Stomach (tissue), 19 donors: ENCODE results near the gene TNMD. TPM values are rescaled to one million over a fixed set of nuclear protein-coding genes. Genes with fewer than 3 reads are reported as not detected.
"Not testable (repeated sequence)": the region's sequence is repeated elsewhere in the genome, so short reads cannot be mapped to it uniquely, and the experiment has no call there.

ENCODE experiments used
- DNase-seq, 2 donors: peaks; one replicate each; pipeline versions ENCODE4 v3.0.0 to v3.0.0-alpha.2; 2013 to 2019
- H3K27ac ChIP-seq, 5 donors: fragments of 200-600 bp in 4 of 5; sonication (generic) in 4 of 5; one replicate each; pipeline ENCODE4 v1.5.1; 2013 to 2019; ENCODE audit warnings: mild to moderate bottlenecking in 1 of 5, moderate library complexity in 1 of 5
- H3K27me3 ChIP-seq, 3 donors: fragments of 200-600 bp; sonication (generic); one replicate each; pipeline ENCODE4 v1.5.1; 2017 to 2019; ENCODE audit warnings: mixed run types in 1 of 3
- H3K36me3 ChIP-seq, 4 donors: fragments of 200-600 bp; sonication (generic); 1 replicate in 3 of 4; 2 replicates in 1 of 4; pipeline ENCODE4 v1.5.1; 2016 to 2019
- H3K4me1 ChIP-seq, 4 donors: fragments of 200-600 bp; sonication (generic); one replicate each; pipeline ENCODE4 v1.5.1; 2016 to 2019
- H3K4me3 ChIP-seq, 4 donors: fragments of 200-600 bp; sonication (generic) in 3 of 4; one replicate each; pipeline ENCODE4 v1.5.1; 2016 to 2019; ENCODE audit warnings: mild to moderate bottlenecking in 1 of 4
- H3K9me3 ChIP-seq, 4 donors: fragments of 200-600 bp; sonication (generic); one replicate each; pipeline ENCODE4 v1.5.1; 2016 to 2019
- EP300 ChIP-seq: sonication (generic); formaldehyde crosslinking; IDR thresholded peaks from one replicate; pipeline ENCODE4 v1.6.1; 2017; ENCODE audit warnings: antibody characterized with exemption
- POLR2A ChIP-seq, 4 donors: fragments of 450-650 bp; IDR thresholded peaks; one replicate each; pipeline ENCODE4 v1.6.1; 2016; ENCODE audit warnings: antibody characterized with exemption in 4 of 4, control low read depth in 2 of 4, mild to moderate bottlenecking in 1 of 4, moderate library complexity in 1 of 4
- POLR2AphosphoS5 ChIP-seq, 3 donors: sonication (generic); formaldehyde crosslinking; IDR thresholded peaks; one replicate each; pipeline ENCODE4 v1.6.1; 2016; ENCODE audit warnings: antibody characterized with exemption in 3 of 3
- WGBS, 5 donors: extraction: QIAGEN DNeasy Blood & Tissue Kit in 3 of 5; methylation state at CpG; one replicate each; pipeline versions ENCODE4 v1.1.5 to v1.1.7; 2013 to 2018; 5-methylcytosine and 5-hydroxymethylcytosine counted together
- intact Hi-C: fragments of 100-400 bp; cut with DNase I; formaldehyde crosslinking; loops from one replicate; pipeline ENCODE4 v1.15.1; 2023; ENCODE audit warnings: low total_unique reads
- long read RNA-seq, 10 donors: transcript quantifications; one replicate each; lab custom pipeline, GENCODE V29; 2026
- polyA plus RNA-seq, 3 donors: library from polyadenylated mRNA; stranded (reverse); fragments of 200-250 nt; gene quantifications; one replicate each; pipeline ENCODE4 v1.2.3, GENCODE V29; 2013
- total RNA-seq, 5 donors: library from RNA; depleted of rRNA; stranded (reverse); fragments of >200 nt; gene quantifications; one replicate each; pipeline versions ENCODE4 v1.1.0 to v1.2.3, GENCODE V29; 2014 to 2016
- TF ChIP-seq, protein P1 (sequence below), 7 experiments: fragments of 450-650 bp in 4 of 7; fragments of 200-600 bp in 3 of 7; sonication (generic) in 3 of 7; IDR thresholded peaks; one replicate each; pipeline ENCODE4 v1.5.1; 2016 to 2019; ENCODE audit warnings: antibody characterized with exemption in 7 of 7, control low read depth in 2 of 7, mild to moderate bottlenecking in 1 of 7
- donor health status: healthy with polysubstance abuse.
- donor health status: Bipolar disorder and iron deficiency.
- donor health status: healthy.

The TNMD gene
- total RNA-seq = 1 to 10 TPM in 1 of 5 donors, not detected in 4; 2.4 TPM
- polyA plus RNA-seq = 1 to 10 TPM in 1 of 3 donors, not detected in 2; 2.3 TPM
- long read RNA-seq, donor 1, partial matches to known transcripts = 0 of 1 reads
- long read RNA-seq, donor 1, other reads (novel, unspliced or antisense) = 0 of 1 reads
- long read RNA-seq, donor 2, partial matches to known transcripts = 0 of 1 reads
- long read RNA-seq, donor 2, other reads (novel, unspliced or antisense) = 0 of 1 reads
- long read RNA-seq, donor 3 = 0 reads
- long read RNA-seq, donor 4 = 0 reads
- long read RNA-seq, donor 5 = 0 reads
- long read RNA-seq, donor 6, partial matches to known transcripts = 0 of 1 reads
- long read RNA-seq, donor 6, other reads (novel, unspliced or antisense) = 0 of 1 reads
- long read RNA-seq, donor 7 = 0 reads
- long read RNA-seq, donor 8, partial matches to known transcripts = 0 of 1 reads
- long read RNA-seq, donor 8, other reads (novel, unspliced or antisense) = 0 of 1 reads
- long read RNA-seq, donor 9 = 0 reads
- long read RNA-seq, donor 10 = 0 reads

DNA sequence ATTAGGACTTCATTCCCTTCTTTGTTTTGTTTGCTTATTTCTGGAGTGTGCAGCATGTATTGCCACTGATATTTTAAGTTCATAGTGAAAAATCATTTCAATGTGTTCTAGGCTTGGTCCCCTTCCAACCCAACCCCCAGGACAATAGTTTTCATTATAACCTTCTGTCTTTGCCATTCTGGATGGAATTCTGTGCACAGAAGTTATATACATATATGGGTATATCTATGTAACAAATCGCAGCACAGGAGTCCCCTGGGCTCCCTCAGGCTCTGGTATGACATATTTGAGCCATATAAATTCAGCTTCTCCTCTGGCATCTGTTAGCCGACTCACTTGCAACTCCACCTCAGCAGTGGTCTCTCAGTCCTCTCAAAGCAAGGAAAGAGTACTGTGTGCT is at the start of gene TNMD:
TNMD (plus strand) TSS at position 326 of the 400 bp plus-strand sequence. CDS start 83 bp downstream, outside the sequence.
- 57 to 82% (median 63%) methylated on average over 2 of the region's 2 CpGs for WGBS, 5 donors
- no peak within 1 kb of the TSS for H3K27ac ChIP-seq
- peaks cover 0 to 4% (median 0%) of the 10 kb centered on the region in 3 donors for H3K27me3 ChIP-seq
- H3K4me3 ChIP-seq = no peak within 1 kb of the TSS
- intact Hi-C loops = no loop called here
- H3K36me3 ChIP-seq = no peaks in the 10 kb centered on the region
- no peaks in the 10 kb centered on the region for H3K9me3 ChIP-seq
- H3K4me1 ChIP-seq = peaks cover 0 to 13% (median 2%) of the 10 kb centered on the region in 4 donors
- TF ChIP-seq, protein P1, sequence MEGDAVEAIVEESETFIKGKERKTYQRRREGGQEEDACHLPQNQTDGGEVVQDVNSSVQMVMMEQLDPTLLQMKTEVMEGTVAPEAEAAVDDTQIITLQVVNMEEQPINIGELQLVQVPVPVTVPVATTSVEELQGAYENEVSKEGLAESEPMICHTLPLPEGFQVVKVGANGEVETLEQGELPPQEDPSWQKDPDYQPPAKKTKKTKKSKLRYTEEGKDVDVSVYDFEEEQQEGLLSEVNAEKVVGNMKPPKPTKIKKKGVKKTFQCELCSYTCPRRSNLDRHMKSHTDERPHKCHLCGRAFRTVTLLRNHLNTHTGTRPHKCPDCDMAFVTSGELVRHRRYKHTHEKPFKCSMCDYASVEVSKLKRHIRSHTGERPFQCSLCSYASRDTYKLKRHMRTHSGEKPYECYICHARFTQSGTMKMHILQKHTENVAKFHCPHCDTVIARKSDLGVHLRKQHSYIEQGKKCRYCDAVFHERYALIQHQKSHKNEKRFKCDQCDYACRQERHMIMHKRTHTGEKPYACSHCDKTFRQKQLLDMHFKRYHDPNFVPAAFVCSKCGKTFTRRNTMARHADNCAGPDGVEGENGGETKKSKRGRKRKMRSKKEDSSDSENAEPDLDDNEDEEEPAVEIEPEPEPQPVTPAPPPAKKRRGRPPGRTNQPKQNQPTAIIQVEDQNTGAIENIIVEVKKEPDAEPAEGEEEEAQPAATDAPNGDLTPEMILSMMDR (IDR thresholded peaks at IDR 0.05) = no peak
- TF ChIP-seq POLR2AphosphoS5 (IDR thresholded peaks at IDR 0.05) = no peak
- no peak for TF ChIP-seq POLR2A (IDR thresholded peaks at IDR 0.05)
- TF ChIP-seq EP300 = no peak
- DNase-seq = no peak

DNA sequence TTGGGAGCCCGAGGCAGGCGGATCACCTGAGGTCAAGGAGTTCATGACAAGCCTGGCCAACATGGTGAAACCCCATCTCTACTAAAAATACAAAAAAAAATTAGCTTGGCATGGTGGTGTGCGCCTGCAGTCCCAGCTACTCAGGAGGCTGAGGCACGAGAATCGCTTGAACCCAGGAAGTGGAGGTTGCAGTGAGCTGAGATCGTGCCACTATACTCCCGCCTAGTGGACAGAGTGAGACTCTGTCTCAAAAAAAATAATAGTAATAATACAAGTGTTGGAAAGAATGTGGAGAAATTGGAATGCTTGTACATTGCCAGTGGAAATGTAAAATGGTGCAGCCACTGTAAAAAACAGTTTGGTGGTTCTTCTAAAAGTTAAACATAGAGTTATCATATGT is 19.2 kb upstream of the TNMD start:
- DNase-seq, intact Hi-C loops, H3K27ac ChIP-seq, H3K9me3 ChIP-seq, H3K4me3 ChIP-seq, H3K36me3 ChIP-seq, H3K27me3 ChIP-seq, H3K4me1 ChIP-seq: not testable (repeated sequence)
- 68 to 89% (median 84%) methylated on average over 6 to 7 of the region's 7 CpGs for WGBS, 5 donors

DNA sequence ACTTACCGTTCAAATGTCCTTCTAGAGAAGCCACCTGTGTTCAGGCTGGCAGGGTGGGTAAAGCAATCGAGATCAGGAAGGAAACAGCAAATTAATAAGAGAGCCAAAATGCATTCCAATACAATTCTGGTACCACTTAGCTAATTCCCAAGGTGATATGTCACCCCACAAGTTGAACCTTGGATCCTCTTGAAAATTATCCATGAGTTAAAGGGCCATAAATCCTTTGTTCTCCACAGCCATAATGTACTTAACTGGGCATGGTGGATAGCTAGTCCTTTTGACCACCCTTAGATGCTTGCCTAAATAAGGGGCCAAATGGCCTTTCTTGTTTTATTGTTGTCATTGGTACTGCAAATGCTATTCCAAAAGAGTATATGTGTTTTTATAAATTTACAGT is 2.0 kb downstream of the TNMD start:
- Histone ChIP-seq H3K4me1 (peaks cover 0 to 13% (median 2%) of the 10 kb centered on the region in 4 donors), H3K27me3 (peaks cover 0 to 4% (median 0%) of the 10 kb centered on the region in 3 donors), H3K9me3 (no peaks in the 10 kb centered on the region), H3K27ac (no peak overlapping the region), H3K4me3 (no peak overlapping the region), H3K36me3 (no peaks in the 10 kb centered on the region)
- TF ChIP-seq POLR2A (IDR thresholded peaks at IDR 0.05) (no peak), POLR2AphosphoS5 (IDR thresholded peaks at IDR 0.05) (no peak), EP300 (no peak)
- TF ChIP-seq, protein P1 (IDR thresholded peaks at IDR 0.05) = no peak
- WGBS, 5 donors = 20 to 40% (median 25%) methylated on average over 2 of the region's 2 CpGs
- no peak for DNase-seq
- intact Hi-C loops = no loop called here

DNA sequence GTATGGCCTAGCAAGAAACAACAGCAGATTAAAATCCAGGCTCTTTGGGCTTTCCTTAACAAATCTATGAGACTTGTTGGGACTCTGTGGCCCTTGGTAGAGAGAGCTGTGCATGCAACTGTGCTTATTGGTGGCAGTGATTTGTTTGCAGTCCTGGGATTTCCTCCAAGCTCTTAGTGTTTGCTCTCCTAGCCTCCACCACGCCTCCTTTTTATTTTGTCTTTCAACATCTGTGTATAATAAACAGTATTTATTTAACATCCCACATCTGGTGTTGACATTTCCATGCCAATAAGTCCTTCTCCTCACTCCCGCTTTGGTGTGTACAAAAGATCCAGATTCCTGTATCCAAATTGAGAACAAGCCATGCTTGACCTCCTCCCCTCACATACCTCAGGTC is 3.1 kb downstream of the TNMD start:
- intact Hi-C loops = no loop called here
- Histone ChIP-seq H3K36me3 (no peaks in the 10 kb centered on the region), H3K27ac (no peak overlapping the region), H3K27me3 (peaks cover 0 to 4% (median 0%) of the 10 kb centered on the region in 3 donors), H3K4me3 (no peak overlapping the region), H3K4me1 (peaks cover 0 to 13% (median 2%) of the 10 kb centered on the region in 4 donors), H3K9me3 (no peaks in the 10 kb centered on the region)
- TF ChIP-seq, protein P1 (IDR thresholded peaks at IDR 0.05) = no peak
- TF ChIP-seq POLR2A (IDR thresholded peaks at IDR 0.05) = no peak
- no peak for TF ChIP-seq EP300
- TF ChIP-seq POLR2AphosphoS5 (IDR thresholded peaks at IDR 0.05) = no peak
- peak in 1 of 2 donors; percentile 52 for DNase-seq
- WGBS, 5 donors = 10 to 42% (median 23%) methylated on average over 2 of the region's 2 CpGs
